OCI-LY1 (cell line): ENCODE data around the gene PGAP6.
A peak's percentile ranks its signal among the peaks of the same experiment; 100 is the strongest.

Experiments used
- H2AFZ ChIP-seq: fragments of 200-600 bp; sonication (generic), shearing (Covaris generic); 2 replicates; pipeline ENCODE4 v1.6.0; 2014; ENCODE audit warnings: antibody characterized with exemption, mild to moderate bottlenecking, low read length
- H3F3A ChIP-seq: fragments of 200-600 bp; sonication (generic), shearing (Covaris generic); 2 replicates; pipeline ENCODE4 v1.6.0; 2014; ENCODE audit warnings: mild to moderate bottlenecking, antibody characterized with exemption, low read length, moderate library complexity; ENCODE audit not compliant: insufficient read depth
- H3K27ac ChIP-seq: fragments of 200-600 bp; sonication (generic); 2 replicates; pipeline ENCODE4 v1.5.1; 2014; ENCODE audit warnings: low read length, mixed run types, mild to moderate bottlenecking, low read depth; ENCODE audit not compliant: poor library complexity, severe bottlenecking
- H3K27me3 ChIP-seq: fragments of 200-600 bp; sonication (generic); 2 replicates; pipeline ENCODE4 v1.6.0; 2014; ENCODE audit warnings: antibody characterized with exemption, mild to moderate bottlenecking, low read length, moderate library complexity; ENCODE audit not compliant: insufficient read depth
- H3K36me3 ChIP-seq: fragments of 200-600 bp; sonication (generic); 2 replicates; pipeline ENCODE4 v1.6.1; 2014; ENCODE audit warnings: mild to moderate bottlenecking, antibody characterized with exemption, low read length, moderate library complexity, mixed read lengths; ENCODE audit not compliant: insufficient read depth
- H3K4me1 ChIP-seq: fragments of 200-600 bp; sonication (generic); 2 replicates; pipeline ENCODE4 v1.5.1; 2014; ENCODE audit warnings: mild to moderate bottlenecking, low read length, moderate library complexity; ENCODE audit not compliant: insufficient read depth, severe bottlenecking
- H3K4me2 ChIP-seq: fragments of 200-600 bp; sonication (generic), shearing (Covaris generic); 2 replicates; pipeline ENCODE4 v1.6.1; 2014; ENCODE audit warnings: low read length
- H3K4me3 ChIP-seq: fragments of 200-600 bp; sonication (generic); 2 replicates; pipeline ENCODE4 v1.5.1; 2014; ENCODE audit warnings: low read length, low read depth, mild to moderate bottlenecking, mixed read lengths; ENCODE audit not compliant: poor library complexity, severe bottlenecking
- H3K79me2 ChIP-seq: fragments of 200-600 bp; shearing (Covaris generic); 2 replicates; pipeline ENCODE4 v1.6.1; 2016; ENCODE audit warnings: mixed run types, low read length, mixed read lengths; ENCODE audit not compliant: insufficient read depth
- H3K9ac ChIP-seq: fragments of 200-600 bp; sonication (generic), shearing (Covaris generic); 2 replicates; pipeline ENCODE4 v1.6.1; 2014; ENCODE audit warnings: mild to moderate bottlenecking, low read length, mixed read lengths
- H3K9me2 ChIP-seq: fragments of 200-600 bp; sonication (generic), shearing (Covaris generic); 2 replicates; pipeline ENCODE4 v1.6.1; 2014; ENCODE audit warnings: low read depth, mild to moderate bottlenecking, low read length, mixed read lengths
- H3K9me3 ChIP-seq: fragments of 200-600 bp; shearing (Covaris generic); 2 replicates; pipeline ENCODE4 v1.6.1; 2014; ENCODE audit warnings: low read length, mixed read lengths
- H4K20me1 ChIP-seq: fragments of 200-600 bp; sonication (generic), shearing (Covaris generic); 2 replicates; pipeline ENCODE4 v1.6.0; 2016; ENCODE audit warnings: mild to moderate bottlenecking, low read length; ENCODE audit not compliant: insufficient read depth
- CTCF ChIP-seq: fragments of 200-600 bp; sonication (generic), shearing (Covaris generic); IDR thresholded peaks from 2 replicates; pipeline ENCODE4 v1.5.1; 2017; ENCODE audit warnings: mild to moderate bottlenecking, antibody characterized with exemption, low read length, moderate library complexity, mixed read lengths
- EZH2 ChIP-seq: fragments of 200-600 bp; sonication (generic), shearing (Covaris generic); IDR thresholded peaks from 2 replicates; pipeline ENCODE4 v1.8.0; 2017; ENCODE audit warnings: borderline replicate concordance, mixed run types, mild to moderate bottlenecking, antibody characterized with exemption, low read length, moderate library complexity, mixed read lengths

Gene PGAP6

DNA sequence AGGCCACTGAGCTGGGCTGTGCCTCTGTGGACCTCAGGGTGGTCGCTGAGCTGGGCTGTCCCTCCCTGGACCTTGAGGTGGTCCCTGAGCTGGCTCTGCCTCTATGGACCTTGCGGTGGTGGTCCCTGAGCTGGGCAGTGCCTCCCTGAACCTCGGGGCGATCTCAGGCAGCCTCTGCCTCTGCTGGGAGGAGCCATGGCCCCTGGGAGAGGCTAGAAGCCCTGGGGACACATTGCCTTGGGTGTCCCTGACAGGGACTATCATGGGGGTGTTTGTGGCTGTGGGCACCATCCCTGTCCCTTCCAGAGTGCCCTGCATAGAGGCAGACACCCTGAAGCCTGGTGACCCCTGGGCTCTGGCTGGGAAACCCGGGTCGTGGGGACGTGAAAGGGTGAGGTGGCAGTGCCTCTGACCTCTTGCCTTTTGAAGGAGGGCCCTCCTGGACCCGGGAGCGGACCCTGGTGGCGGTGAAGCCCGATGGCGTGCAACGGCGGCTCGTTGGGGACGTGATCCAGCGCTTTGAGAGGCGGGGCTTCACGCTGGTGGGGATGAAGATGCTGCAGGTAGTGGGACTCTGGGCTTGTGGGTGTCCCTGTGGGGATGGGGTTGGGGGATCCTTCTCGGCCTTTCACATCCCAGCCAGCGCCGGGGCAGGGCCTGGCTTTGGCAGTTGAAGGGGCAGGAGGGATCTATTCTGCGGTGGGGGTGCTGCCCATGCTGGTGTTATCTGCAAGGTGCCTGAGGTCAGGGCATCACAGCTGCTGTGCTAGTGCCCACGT, 17.0 kb upstream of the PGAP6 start:
- Histone ChIP-seq H3K27me3 (no peaks in the 10 kb centered on the region; the same call in 1 of the 2 replicates), H3F3A (0 out of 2 replicates have a peak, but pooled peaks cover 13% of the 10 kb centered on the region), H3K4me1 (peaks cover 21% of the 10 kb centered on the region), H3K9me3 (no peaks in the 10 kb centered on the region), H3K9ac (no peak overlapping the region), H3K4me3 (no peak overlapping the region), H3K9me2 (no peaks in the 10 kb centered on the region), H3K79me2 (no peaks in the 10 kb centered on the region), H3K27ac (peak overlapping the region; percentile 24), H3K4me2 (no peak overlapping the region; the same call in 1 of the 2 replicates), H2AFZ (no peak overlapping the region), H3K36me3 (0 out of 2 replicates have a peak, but pooled peaks cover 3% of the 10 kb centered on the region), H4K20me1 (no peaks in the 10 kb centered on the region)
- no peak for TF ChIP-seq EZH2
- no peak for TF ChIP-seq CTCF

GRCh38 chr16:397736-398332, 16.1 kb upstream of the PGAP6 start:
- Histone ChIP-seq H3K4me1 (peaks cover 21% of the 10 kb centered on the region), H3K9ac (no peak overlapping the region), H3K27me3 (no peaks in the 10 kb centered on the region; the same call in 1 of the 2 replicates), H3K27ac (peak overlapping the region; percentile 24), H3K4me3 (no peak overlapping the region), H3F3A (0 out of 2 replicates have a peak, but pooled peaks cover 13% of the 10 kb centered on the region), H3K79me2 (no peaks in the 10 kb centered on the region), H4K20me1 (no peaks in the 10 kb centered on the region), H3K9me3 (no peaks in the 10 kb centered on the region), H3K36me3 (0 out of 2 replicates have a peak, but pooled peaks cover 3% of the 10 kb centered on the region), H2AFZ (no peak overlapping the region), H3K9me2 (no peaks in the 10 kb centered on the region), H3K4me2 (no peak overlapping the region; the same call in 1 of the 2 replicates)
- peak; percentile 36; the same call in 1 of the 2 replicates for TF ChIP-seq CTCF
- TF ChIP-seq EZH2 = no peak

DNA sequence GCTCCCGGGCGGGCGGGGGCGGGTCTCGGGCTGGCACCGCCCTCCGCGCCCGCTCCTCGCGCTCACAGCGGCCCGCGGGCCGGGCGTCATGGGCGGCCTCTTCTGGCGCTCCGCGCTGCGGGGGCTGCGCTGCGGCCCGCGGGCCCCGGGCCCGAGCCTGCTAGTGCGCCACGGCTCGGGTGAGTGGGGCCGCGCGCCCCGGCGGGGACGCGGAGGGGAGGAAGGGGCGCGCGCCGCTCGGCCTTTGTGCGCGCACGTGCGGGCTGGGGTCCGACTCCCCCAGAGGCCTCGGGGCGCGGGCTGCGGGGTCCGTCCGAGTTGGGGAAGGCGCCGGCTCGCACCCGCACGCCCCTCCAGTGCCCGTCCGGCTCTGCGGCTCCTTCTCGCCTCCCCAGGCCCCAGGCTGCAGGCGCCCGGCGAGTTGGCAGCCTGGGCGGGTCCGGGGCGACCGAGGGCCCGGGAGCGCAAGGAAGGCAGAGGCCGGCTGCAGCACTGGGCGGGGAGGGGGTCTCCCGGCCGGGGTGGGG, 15.4 kb upstream of the PGAP6 start, which contains the start of gene NME4:
NME4 (plus strand) TSS at position 65 of the 527 bp plus-strand sequence; CDS start at position 89, 24 bp downstream.
- Histone ChIP-seq H3K27ac (no peak within 1 kb of the TSS), H3K4me1 (peaks cover 17% of the 10 kb centered on the region)

More for the DNA sequence above, 15.4 kb upstream of the PGAP6 start, which contains the start of gene NME4:
- Histone ChIP-seq H3K9me3 (no peaks in the 10 kb centered on the region), H3K4me2 (peak within 1 kb of the TSS; percentile 66), H3K36me3 (0 out of 2 replicates have a peak, but pooled peaks cover 3% of the 10 kb centered on the region), H3F3A (0 out of 2 replicates have a peak, but pooled peaks cover 13% of the 10 kb centered on the region), H3K79me2 (no peaks in the 10 kb centered on the region), H3K27me3 (no peaks in the 10 kb centered on the region; the same call in 1 of the 2 replicates), H2AFZ (no peak within 1 kb of the TSS), H3K9ac (no peak within 1 kb of the TSS; the same call in 1 of the 2 replicates), H4K20me1 (no peaks in the 10 kb centered on the region), H3K9me2 (no peaks in the 10 kb centered on the region), H3K4me3 (peak within 1 kb of the TSS; percentile 50)
- TF ChIP-seq EZH2 (no peak), CTCF (no peak)
